Neural crest cell (in vitro differentiated cells): ENCODE results near the gene AMACR. TPM values are rescaled to one million over a fixed set of nuclear protein-coding genes. Genes with fewer than 3 reads are reported as not detected.

Experiments
- DNase-seq: peaks from one replicate; pipeline ENCODE4 v3.0.0; 2021; ENCODE audit warnings: low read depth, mixed read lengths, low spot score
- H3K27ac Mint-ChIP-seq: one replicate; pipeline ENCODE4 v1.8.0; 2021; ENCODE audit warnings: mild to moderate bottlenecking, mixed read lengths; ENCODE audit not compliant: unreplicated experiment
- H3K27me3 Mint-ChIP-seq: 2 replicates; pipeline ENCODE4 v1.8.0; 2021; ENCODE audit warnings: low read depth, mild to moderate bottlenecking, mixed read lengths
- H3K36me3 Mint-ChIP-seq: 2 replicates; pipeline ENCODE4 v1.8.0; 2021; ENCODE audit warnings: low read depth, mild to moderate bottlenecking, mixed read lengths
- H3K4me1 Mint-ChIP-seq: 2 replicates; pipeline ENCODE4 v1.8.0; 2021; ENCODE audit warnings: mixed read lengths
- H3K4me3 Mint-ChIP-seq: one replicate; pipeline ENCODE4 v1.8.0; 2021; ENCODE audit warnings: mild to moderate bottlenecking, mixed read lengths
- H3K9me3 Mint-ChIP-seq: 2 replicates; pipeline ENCODE4 v1.8.0; 2021; ENCODE audit warnings: mixed read lengths
- total RNA-seq: library from RNA; stranded (reverse); gene quantifications from 2 replicates; pipeline ENCODE4 v1.2.1, GENCODE V29; 2021
- TF ChIP-seq, protein P1 (sequence below): fragments of 200-600 bp; sonication (generic); conservative IDR thresholded peaks from 2 replicates; pipeline ENCODE4 v1.5.0; 2021; ENCODE audit warnings: antibody characterized with exemption, mild to moderate bottlenecking

Gene AMACR
- total RNA-seq, 1 donor from 2014 or later, result 14.3 TPM

DNA sequence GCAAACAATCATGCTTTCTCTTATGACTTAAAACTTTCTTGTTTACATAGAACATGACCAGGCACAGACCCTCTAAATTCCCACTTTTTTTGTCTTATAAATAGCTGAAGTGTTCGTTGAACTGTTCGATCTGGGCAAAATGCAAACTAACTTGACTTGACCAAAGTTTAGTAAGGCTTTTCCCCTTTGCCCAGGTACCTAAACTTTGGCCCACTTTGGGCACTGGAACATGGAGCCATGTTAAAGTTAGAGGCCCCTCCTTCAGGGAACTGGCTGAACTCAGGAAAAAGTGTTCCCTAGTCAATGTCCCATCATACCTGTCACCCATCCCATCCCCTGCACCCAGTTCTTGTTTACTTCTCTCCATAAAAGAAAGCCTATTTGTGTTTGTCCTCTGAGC is 9.4 kb upstream of the AMACR start:
- H3K4me1 Mint-ChIP-seq, result no peaks in the 10 kb centered on the region
- TF ChIP-seq, protein P1, sequence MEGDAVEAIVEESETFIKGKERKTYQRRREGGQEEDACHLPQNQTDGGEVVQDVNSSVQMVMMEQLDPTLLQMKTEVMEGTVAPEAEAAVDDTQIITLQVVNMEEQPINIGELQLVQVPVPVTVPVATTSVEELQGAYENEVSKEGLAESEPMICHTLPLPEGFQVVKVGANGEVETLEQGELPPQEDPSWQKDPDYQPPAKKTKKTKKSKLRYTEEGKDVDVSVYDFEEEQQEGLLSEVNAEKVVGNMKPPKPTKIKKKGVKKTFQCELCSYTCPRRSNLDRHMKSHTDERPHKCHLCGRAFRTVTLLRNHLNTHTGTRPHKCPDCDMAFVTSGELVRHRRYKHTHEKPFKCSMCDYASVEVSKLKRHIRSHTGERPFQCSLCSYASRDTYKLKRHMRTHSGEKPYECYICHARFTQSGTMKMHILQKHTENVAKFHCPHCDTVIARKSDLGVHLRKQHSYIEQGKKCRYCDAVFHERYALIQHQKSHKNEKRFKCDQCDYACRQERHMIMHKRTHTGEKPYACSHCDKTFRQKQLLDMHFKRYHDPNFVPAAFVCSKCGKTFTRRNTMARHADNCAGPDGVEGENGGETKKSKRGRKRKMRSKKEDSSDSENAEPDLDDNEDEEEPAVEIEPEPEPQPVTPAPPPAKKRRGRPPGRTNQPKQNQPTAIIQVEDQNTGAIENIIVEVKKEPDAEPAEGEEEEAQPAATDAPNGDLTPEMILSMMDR, result no peak
- H3K27ac Mint-ChIP-seq, result no peak overlapping the region
- no peak overlapping the region for H3K4me3 Mint-ChIP-seq
- no peaks in the 10 kb centered on the region for H3K9me3 Mint-ChIP-seq
- peaks cover 17% of the 10 kb centered on the region for H3K36me3 Mint-ChIP-seq
- no peaks in the 10 kb centered on the region for H3K27me3 Mint-ChIP-seq
- no peak for DNase-seq

DNA sequence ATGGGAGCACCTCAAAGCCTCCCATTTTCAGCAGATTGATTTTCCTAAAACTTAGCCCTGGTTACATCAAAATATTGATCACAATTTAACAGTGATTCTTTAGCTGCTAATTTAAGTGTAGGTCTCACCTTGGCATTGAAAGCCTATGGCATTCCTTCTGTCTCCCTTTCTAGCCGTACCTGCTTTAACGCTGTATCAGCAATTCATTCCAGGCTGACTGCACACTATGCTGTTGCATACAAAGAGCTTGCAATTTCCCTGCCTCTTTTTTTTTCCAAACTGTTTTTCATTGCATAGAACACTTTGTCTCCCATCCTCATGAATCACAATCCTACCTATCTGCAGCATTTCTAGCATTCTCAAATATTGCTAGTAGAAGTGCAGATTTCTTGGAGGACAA is 8.9 kb upstream of the AMACR start:
- peaks cover 15% of the 10 kb centered on the region for H3K36me3 Mint-ChIP-seq
- H3K4me3 Mint-ChIP-seq, result no peak overlapping the region
- TF ChIP-seq, protein P1, result no peak
- no peak overlapping the region for H3K27ac Mint-ChIP-seq
- H3K9me3 Mint-ChIP-seq, result no peaks in the 10 kb centered on the region
- no peaks in the 10 kb centered on the region for H3K27me3 Mint-ChIP-seq
- no peak for DNase-seq
- no peaks in the 10 kb centered on the region for H3K4me1 Mint-ChIP-seq

DNA sequence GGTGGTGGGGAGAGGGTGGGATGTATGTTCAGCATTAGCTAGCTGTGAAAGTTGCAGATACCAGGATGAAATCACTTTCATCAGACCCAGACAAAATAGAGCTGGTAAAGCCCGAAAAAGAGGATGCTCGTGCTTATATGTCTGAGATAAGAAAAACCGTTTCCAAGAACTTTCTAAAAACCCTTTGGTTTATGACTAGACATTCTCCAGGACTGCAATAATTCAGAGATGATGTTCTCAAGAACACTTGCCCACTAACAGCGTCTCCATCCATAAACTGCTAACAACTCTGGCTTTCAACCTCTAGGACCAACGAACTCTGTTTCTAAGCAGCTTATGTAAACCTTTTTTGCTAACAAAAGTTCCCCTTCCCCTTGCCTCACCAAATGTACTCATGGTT is 8.4 kb upstream of the AMACR start:
- TF ChIP-seq, protein P1, result no peak
- H3K36me3 Mint-ChIP-seq, result peaks cover 11% of the 10 kb centered on the region

DNA sequence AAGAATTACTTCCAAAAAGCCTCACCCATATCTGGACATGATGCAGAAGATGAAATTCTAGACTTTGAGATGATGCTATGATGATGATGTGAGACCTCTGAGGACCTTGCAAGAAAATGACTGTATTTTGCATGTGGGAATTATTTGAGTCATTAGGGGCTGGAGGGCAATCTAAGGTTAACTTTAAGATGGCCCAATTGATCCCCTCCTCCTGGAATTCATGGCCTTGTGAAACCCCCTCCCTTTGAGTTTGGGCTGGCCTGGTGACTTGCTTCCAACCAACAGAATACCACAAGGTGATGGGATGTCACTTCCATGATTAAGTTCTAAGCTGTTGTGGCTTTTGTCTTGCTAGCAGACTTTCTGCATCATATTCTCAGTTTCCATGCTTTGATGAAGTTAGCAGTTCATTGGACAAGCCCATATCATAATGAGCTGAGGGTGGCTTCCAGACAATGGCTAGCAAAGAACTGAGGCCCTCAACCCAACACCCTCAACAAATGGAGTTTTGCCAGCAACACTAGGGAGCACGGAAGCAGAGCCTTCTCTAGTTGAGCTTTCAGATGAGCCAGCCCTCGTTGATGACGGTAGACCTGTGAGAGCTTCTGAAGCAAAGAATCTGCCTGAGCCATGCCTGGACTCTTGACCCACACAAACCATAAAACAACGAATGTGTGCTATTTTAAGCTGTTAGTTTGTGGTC is 7.4 kb upstream of the AMACR start:
- Mint-ChIP-seq H3K27ac (no peak overlapping the region), H3K4me3 (no peak overlapping the region), H3K27me3 (no peaks in the 10 kb centered on the region), H3K4me1 (peaks cover 4% of the 10 kb centered on the region), H3K9me3 (no peaks in the 10 kb centered on the region), H3K36me3 (peaks cover 4% of the 10 kb centered on the region)
- no peak for DNase-seq
- TF ChIP-seq, protein P1, result no peak

More for the DNA sequence above, 8.4 kb upstream of the AMACR start:
- no peak for DNase-seq
- H3K9me3 Mint-ChIP-seq, result no peaks in the 10 kb centered on the region
- no peaks in the 10 kb centered on the region for H3K27me3 Mint-ChIP-seq
- no peak overlapping the region for H3K27ac Mint-ChIP-seq
- H3K4me3 Mint-ChIP-seq, result no peak overlapping the region
- no peaks in the 10 kb centered on the region for H3K4me1 Mint-ChIP-seq

DNA sequence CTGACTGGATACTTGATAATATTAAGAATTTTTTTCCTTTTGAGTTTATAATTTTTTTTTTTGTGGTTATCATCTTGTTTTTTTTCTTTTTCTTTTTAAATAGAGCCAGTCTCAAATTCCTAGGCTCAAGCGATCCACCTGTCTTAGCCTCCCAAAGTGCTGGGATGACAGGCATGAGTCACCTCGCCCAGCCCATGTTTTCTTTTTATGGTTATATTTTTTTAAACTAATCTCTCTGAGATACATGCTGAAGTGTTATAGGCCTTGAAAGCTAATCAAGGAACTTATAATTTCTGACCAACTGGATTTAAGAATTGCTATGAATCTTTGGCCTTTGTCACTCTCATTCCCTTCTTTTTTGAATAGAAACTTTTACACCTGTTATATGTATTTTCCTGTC is 6.8 kb upstream of the AMACR start:
- Mint-ChIP-seq H3K4me3 (no peak overlapping the region), H3K36me3 (peaks cover 4% of the 10 kb centered on the region), H3K27me3 (no peaks in the 10 kb centered on the region), H3K27ac (no peak overlapping the region), H3K9me3 (no peaks in the 10 kb centered on the region), H3K4me1 (peaks cover 10% of the 10 kb centered on the region)
- TF ChIP-seq, protein P1, result no peak
- DNase-seq, result no peak
